Measurements from ENCODE around the gene PRG2. TPM values are rescaled to one million over a fixed set of nuclear protein-coding genes. Genes with fewer than 3 reads are reported as not detected.

The PRG2 gene
- total and polyA plus RNA-seq, 2 of the 4 experiments (the other 2 are of a cell fraction): not detected

DNA sequence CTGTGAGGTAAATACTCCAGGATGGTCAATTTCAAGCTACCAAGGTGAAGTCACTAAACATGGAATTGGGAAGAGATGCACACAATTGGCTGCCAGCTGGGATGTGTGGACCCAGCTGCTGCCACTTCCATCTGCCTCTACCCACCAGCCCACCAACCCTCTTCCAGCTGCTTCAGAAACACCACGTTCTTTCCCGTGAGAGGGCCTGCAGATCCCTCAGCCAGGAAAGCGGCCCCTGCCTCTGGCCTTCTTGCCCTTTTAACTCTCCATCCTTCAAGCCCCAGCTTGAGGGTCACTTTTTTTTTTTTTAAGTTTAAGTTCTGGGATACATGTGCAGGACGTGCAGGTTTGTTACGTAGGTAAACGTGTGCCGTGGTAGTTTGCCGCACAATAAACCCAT is 29.5 kb downstream of the PRG2 start:
- no peak overlapping the region for H2AFZ ChIP-seq (replicated peaks; ENCODE audit: low read length, poor library complexity)
- H3K18ac ChIP-seq (ENCODE audit: low read depth, low read length): no peak overlapping the region
- peaks cover 46% of the 10 kb centered on the region for H3K27me3 ChIP-seq (ENCODE audit: control insufficient read depth, insufficient read depth, low read length)
- H3K4me2 ChIP-seq (ENCODE audit: low read depth, low read length): no peak overlapping the region
- no peak overlapping the region for H2BK15ac ChIP-seq (ENCODE audit: low read depth, low read length)
- no peaks in the 10 kb centered on the region for H3K4me1 ChIP-seq (ENCODE audit: control insufficient read depth, insufficient read depth, low read length)
- H3K79me1 ChIP-seq (ENCODE audit: low read depth in 1 of 2, low read length in 2 of 2): no peaks in the 10 kb centered on the region
- no peak overlapping the region for H2BK20ac ChIP-seq (ENCODE audit: low read depth, low read length)
- no TSS peak for BruUV-seq (replicated peaks)
- no peak overlapping the region for H4K5ac ChIP-seq (ENCODE audit: low read depth, low read length)
- no peak overlapping the region for H2AK9ac ChIP-seq (replicated peaks; ENCODE audit: low read depth, low read length, poor library complexity)
- no peaks in the 10 kb centered on the region for H4K20me1 ChIP-seq (ENCODE audit: insufficient read depth, low read length)
- no peak overlapping the region for H2AK5ac ChIP-seq (ENCODE audit: low read depth, low read length)
- no peak for ATAC-seq (ENCODE audit: low read depth)
- CTCF ChIA-PET: interaction anchor here (0.6 kb wide), 2 partner anchors 17 to 86 kb away, joined by 3 read pairs; no protein-coding TSS in a partner anchor
- intact Hi-C loops (cut with micrococcal nuclease) (no loop called here), dilution Hi-C loops (cut with HindIII; ENCODE audit: low sequenced_read_pairs, unreplicated experiment) (no loop called here), in situ Hi-C loops (cut with MboI; ENCODE audit: low sequenced_read_pairs) (loop anchor here (25.0 kb wide), 1 partner anchor 524 kb away; no protein-coding TSS in a partner anchor)
- no peak for DNase-seq
- H3K9me3 ChIP-seq (ENCODE audit: control insufficient read depth, insufficient read depth, low read length): peaks cover 3% of the 10 kb centered on the region; the same call in 1 of the 2 replicates
- no peak overlapping the region for H2BK5ac ChIP-seq (ENCODE audit: low read depth, low read length, poor library complexity, severe bottlenecking)
- no peaks in the 10 kb centered on the region for H3K36me3 ChIP-seq (ENCODE audit: control insufficient read depth, insufficient read depth, low read length)
- H3K4ac ChIP-seq (ENCODE audit: low read depth, low read length): no peak overlapping the region
- H3K27ac ChIP-seq (ENCODE audit: insufficient read depth, low read length): no peak overlapping the region
- 60% methylated on average over 2 of the region's 8 CpGs; no CpG with 5 or more reads in 1 of the 2 experiments for WGBS, 2 experiments (ENCODE audit: extremely low coverage in 2 of 2, insufficient read length in 1 of 2)
- H4K91ac ChIP-seq (ENCODE audit: insufficient read depth, low read depth, low read length): no peak overlapping the region
- no peak overlapping the region for H4K8ac ChIP-seq (ENCODE audit: low read depth in 2 of 2, low read length in 2 of 2)
- no peaks in the 10 kb centered on the region for H3K9me1 ChIP-seq (ENCODE audit: insufficient read depth, low read length)
- no peak overlapping the region for H2BK120ac ChIP-seq (ENCODE audit: low read depth, low read length)
- no peak overlapping the region for H3K56ac ChIP-seq (ENCODE audit: extremely low read depth, insufficient read depth, low read length)
- no peak overlapping the region for H3K9ac ChIP-seq (ENCODE audit: low read depth, low read length)
- H3K14ac ChIP-seq (replicated peaks; ENCODE audit: low read depth, low read length): no peak overlapping the region
- H3K23ac ChIP-seq (ENCODE audit: low read depth, low read length): no peak overlapping the region
- no peak overlapping the region for H3K4me3 ChIP-seq (ENCODE audit: insufficient read depth, low read depth, low read length)
- TF ChIP-seq NFE2L2 (IDR thresholded peaks at IDR 0.05; ENCODE audit: low read depth, low read length): no peak
- TF ChIP-seq MXI1 (IDR thresholded peaks at IDR 0.05; ENCODE audit: borderline replicate concordance, low read depth, low read length): no peak
- TF ChIP-seq MAZ (IDR thresholded peaks at IDR 0.05; ENCODE audit: borderline replicate concordance, low read depth, low read length): no peak
- no peak for TF ChIP-seq CEBPB (IDR thresholded peaks at IDR 0.05; ENCODE audit: low read depth, low read length)
- TF ChIP-seq BHLHE40 (IDR thresholded peaks at IDR 0.05; ENCODE audit: low read depth, low read length): no peak
- TF ChIP-seq FOS (IDR thresholded peaks at IDR 0.05; ENCODE audit: low read depth, low read length): no peak
- POLR2A ChIA-PET (ENCODE audit: unreplicated experiment): no interaction called here
